HG03457 (cell line): ENCODE results near the gene NCEH1.
"Not testable (repeated sequence)": the region's sequence is repeated elsewhere in the genome, so short reads cannot be mapped to it uniquely, and the experiment has no call there.

Source experiments
- ATAC-seq: cut with Tn5 transposase; IDR thresholded peaks from one replicate; pipeline ENCODE4 v1.9.1; 2021; ENCODE audit warnings: moderate number of reproducible peaks; ENCODE audit not compliant: unreplicated experiment

NCEH1 gene

DNA sequence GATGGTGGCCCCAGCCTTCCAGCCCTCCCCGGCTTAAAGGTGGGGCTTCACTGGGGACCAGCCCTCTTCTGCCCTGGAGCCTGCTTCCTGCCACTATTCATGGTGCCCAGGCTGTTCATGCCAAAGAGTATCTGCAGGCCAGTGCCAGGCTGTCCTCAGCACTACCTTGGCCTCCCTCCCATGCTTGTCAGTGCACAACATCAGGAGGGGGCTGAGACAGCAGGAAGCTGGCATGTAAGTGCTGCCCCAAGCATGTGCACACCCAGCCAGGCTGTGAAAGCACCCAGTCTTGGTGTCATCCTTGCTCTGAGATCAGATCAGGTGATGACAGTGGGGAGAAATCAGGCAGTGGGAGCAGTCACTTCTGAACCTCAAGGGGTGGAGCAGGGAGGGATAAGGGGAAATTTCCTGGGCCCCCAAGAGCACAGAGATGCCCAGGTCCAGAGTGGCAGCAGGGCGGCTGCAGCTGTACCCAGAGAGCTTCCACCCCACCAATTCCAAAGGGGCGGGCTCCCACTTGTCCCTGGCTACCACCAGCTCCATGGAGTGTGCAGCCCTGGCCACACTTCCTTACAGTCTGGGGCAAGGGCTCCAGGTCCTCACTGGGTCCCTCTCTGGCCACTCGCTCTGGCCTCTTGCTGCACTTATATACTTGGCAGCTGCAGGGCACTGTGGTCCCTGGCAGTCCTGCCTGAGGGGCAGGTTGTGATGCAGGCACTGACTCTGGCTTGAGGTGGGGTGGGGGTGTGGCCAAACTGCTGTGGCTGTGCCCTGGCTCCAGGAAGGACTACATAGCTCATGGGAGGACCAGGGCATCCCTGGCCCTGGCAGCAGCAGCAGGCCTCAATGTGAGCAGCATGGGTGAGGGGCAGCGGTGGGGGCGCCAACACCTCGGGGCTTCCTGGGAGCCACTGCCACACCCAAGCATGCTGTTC is 96.3 kb downstream of the NCEH1 start:
- ATAC-seq: no peak

DNA sequence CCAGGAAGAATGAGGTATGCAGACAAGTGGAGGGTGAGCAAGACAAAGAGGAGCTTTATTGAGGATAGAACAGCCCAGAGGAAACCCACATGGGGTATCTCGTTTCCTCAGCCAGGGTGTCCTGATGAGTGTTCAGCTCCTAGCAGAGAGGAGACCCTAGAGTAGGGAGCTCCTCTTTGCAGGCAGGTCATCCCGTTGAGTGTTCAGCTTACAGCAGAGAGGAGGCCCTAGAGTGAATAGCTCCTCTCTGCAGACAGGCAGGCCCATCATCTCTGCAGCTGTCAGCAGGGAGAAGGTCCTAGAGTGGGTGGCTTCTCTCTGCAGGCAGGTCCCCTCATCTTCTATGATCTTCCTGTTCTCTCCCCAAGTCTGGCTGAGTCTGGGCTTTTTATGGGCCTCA is 97.0 kb downstream of the NCEH1 start:
- no peak for ATAC-seq

DNA sequence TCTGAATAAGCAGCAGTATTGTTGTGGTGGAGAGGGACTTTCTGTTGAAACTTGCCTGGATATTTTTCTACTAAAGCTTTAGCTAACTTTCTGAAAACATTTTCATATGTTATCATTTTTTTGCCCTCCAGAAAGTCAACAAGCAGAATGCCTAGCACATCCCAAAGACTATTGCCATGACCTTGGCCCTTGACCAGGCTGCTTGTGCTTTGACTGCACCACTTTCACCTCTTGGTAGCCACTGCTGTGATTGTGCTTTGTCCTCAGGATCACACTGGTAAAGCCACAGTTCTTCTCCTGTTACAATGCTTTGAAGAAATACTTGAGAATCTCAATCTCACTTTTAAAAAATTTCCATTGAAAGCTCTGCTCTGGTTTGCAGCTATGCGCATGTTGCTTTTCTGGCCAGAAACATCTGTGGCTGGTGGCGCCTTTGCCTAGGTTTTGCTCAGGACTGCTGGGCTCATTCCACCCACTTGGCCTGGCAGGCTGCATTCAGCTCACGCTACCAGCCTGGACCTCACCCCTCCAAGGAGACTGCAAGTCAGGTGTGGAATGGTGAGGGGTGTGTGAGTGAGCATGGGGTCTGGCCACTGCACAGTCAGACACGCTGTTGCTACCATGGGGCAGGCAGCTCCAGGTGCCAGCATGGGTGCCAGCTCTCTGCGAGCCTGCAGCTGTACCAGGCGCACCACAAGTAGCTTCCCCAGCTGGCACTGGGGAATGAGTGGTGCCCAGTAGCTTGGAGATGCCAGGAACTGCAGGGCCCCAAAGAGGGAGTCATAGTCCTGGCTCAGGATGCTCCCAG is 97.8 kb downstream of the NCEH1 start:
- ATAC-seq: no peak

DNA sequence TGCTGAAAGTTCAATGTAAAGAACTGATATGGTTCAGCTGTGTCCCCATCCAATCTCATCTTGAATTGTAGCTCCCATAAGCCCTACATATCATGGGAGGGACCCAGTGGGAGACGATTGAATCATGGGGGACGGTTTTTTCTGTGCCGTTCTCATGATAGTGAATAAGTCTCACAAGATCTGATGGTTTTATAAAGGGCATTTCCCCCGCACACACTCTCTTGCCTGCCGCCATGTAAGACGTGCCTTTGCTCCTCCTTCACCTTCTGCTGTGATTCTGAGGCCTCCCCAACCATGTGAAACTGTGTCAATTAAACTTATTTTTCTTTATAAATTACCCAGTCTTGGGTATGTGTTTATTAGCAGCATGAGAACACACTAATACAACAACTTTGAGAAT is 101.1 kb downstream of the NCEH1 start:
- no peak for ATAC-seq

DNA sequence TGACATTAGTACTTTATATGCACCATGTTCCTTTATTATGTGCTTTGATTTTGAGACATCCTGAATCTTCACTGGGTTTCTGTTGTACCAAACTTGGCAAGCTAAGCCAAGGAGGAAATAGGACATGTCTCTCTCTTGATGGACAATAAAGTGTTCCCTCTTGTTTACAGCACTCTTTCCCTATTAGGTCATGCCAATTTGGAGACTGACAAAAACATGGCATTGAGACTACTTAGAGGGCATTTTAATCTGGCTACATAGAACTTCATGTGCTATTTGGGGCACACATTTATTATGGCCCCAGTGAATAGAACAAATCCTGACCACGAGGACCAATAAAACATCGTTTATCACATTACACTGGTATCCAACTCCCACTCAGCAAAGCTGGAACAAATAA is 102.3 kb downstream of the NCEH1 start:
- no peak for ATAC-seq

DNA sequence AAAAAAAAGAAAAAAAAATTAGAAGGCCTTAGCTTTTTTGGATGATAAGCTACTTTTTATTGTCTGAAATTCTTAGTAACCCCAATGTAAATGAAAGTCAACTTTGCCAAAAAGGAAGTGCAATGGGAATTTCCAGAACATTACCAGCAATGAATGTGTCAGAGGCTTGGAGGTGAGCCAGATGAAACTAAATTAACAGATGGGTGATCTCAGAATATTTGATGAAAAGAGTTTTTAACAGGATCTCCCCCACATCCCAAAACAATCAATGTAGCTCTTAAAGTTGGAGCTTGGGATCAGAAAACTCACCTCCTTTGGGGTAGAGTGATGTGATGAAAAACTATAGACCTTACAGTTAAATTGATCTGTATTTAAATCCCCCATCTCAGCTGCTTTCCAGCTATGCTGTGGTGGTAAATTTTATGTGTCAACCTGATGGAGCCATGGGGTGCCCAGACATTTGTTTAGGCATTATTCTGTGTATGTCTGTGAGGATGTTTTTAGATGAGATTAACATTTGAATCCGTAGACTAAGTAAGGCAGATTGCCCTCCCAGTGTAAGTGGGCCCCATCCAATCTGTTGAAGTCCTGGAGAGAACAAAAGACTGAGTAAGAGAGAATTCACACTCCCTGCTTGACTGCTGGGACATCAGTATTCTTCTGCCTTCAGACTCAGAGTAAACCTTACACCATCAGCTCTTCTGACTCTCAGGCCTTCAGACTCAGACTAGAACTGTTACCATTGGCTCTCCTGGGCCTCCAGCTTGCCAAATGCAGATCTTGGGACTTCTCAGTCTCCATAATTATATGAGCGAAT is 103.4 kb downstream of the NCEH1 start:
- no peak for ATAC-seq

DNA sequence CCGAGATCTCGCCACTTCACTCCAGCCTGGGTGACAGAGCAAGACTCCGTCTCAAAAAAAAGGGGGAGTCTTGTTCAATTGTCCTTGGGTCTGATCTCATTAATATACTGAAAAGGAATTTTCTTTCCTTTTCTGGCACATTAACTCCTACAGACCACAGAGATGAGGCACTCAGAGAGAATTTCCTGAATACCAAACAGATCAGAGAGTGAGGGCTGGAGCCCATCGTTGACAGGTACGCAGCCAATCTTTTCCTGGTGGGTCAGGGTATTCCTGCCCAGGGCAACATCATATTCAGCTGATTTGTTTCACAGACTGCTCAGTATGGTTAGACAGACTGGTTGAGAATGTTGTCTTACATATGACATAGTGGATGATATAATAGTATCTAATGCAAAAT is 104.8 kb downstream of the NCEH1 start:
- no peak for ATAC-seq

DNA sequence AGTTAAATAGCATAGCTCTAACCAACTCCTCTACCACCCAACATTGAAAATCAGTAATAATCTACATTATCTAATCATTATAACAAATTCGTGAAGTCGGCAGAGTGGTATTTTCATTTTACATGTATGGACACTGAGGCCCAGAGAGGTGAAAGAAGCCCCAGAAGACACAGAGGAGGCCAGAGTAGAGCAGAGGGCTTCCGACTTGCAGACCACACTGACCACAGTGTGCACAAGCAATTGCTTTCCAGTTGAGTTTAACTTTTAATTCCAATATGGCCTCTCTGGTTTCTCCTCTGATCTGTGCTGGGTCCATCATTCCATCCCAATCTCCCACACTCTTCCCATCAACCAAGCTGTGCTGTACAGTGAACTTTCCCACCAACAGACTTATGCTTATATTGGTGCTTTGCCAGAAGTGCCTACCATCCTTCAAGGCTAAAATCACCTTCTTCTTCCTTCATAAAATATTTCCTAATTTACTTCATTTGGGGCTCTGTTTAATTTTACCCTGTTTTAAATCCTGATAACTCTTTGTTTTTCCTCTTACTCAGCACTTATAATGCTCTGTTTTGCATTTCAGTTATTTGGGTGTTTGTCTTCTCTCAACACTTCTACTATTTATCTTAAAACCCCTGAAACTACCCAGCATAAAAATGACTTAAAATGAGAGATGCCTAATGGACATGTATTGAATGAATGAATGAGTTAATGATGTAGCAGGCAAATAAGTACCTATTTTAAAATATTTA is 105.8 kb downstream of the NCEH1 start:
- no peak for ATAC-seq

DNA sequence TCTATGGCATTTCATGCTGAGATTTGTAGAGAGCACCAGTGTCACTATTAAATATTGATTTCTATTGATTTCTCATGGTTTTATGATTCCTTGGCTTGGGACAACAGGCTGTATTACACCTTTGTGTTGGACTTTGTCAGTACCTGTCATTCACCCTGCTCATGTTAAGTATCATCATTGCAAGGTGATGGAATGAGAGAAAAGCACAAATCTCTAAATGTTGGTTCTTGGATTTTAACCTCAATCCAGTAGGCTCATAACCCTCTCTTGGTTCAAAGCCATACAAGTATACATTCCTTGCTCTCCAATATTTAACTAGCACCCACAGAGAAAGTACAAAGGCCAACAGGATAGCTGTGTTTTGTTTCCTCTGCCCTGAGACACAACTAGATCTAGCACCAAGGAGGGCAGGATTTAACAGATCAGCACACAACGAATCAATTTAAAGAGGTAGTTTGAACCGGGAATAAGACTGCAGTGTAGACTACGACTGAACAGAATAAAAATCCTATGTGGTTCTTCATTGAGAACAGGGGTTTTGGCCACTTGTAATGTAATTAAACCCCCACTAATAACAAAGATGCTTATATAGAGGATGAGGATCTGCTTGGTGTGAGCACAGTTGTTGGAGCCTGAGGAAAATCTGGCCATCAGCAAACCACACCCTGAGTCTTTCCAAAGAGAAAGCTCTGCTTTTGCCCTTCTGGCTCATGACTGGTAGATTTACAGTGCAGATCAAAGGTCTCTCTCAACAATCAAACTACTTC is 109.6 kb downstream of the NCEH1 start:
- no peak for ATAC-seq

DNA sequence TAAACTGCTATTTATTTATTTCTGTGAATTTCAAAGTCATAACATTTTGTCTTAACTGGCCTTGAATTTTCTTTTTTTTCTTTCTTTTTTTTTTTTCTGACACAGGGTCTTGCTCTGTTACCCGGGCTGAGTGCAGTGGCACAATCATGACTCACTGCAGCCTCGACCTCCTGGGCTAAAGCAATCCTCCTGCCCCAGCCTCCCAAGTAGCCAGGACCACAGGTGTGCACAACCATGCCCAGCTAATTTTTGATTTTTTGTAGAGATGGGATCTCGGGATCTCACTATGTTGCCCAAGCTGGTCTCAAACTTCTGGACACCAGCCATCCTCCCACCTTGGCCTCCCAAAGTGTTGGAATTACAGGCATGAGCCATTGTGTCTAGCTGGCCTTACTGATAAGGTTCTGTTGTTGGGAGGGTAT is 110.2 kb downstream of the NCEH1 start:
- no peak for ATAC-seq

DNA sequence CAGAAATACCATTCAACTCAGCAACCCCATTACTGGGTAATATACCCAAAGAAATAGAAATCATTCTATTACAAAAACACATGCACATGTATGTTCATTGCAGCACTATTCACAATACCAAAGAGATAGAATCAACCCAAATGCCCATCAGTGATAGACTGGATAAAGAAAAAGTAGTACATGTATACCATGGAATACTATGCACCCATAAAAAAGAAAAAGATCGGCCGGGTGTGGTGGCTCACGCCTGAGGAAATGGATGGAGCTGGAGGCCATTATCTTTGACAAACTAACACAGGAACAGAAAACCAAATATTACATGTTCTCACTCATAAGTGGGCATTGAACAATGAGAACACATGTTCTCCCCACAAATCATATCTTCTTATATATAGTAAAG is 112.0 kb downstream of the NCEH1 start:
- ATAC-seq: no peak

DNA sequence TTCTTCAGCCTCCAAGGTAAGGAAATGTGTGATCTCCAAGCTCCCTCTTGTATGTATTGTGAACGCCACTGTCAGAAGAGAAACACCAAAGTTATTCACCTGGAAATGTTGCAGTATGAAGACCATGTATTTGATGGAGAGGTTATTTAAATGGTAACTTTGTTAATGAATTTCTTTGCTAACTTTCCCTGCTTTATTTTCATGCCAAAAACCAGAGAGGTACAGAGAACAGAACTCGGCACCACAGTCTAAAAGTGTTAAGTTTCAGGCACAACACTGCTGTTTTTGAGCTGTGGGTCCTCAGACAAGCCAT is 114.5 kb downstream of the NCEH1 start:
- no peak for ATAC-seq

DNA sequence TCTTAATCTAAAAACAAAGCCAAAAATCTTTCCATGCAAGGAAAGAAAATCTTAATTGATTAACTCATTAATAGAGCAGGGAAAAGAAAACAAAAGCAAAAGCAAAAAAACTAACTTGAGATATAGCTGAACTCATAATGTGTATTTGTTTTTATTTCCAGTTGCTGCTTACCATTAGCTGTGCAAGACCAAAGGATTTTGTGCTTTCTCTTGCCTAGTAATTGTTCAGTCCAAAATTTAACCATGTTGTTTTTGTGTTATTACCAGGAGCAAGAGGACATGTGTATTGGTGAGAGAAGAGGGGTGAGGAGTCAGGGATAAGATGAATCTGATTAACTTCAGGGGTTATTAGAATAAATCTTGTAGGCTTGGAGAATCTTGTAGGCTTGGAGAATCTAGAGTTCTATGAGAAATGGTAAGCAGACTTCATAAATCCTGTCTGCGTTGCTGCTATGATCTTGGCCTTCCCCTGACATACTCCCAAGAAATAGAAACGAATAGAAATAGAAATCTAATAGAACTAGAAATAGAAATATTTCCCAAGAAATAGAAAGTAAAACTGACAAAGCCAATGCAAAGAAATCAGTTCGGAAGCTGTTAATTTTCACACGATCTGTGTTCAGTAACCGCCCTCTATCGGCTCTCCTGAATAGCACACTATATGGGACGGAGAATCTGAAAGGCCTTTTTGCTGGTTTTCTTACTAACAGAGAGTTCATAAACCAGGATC is 115.0 kb downstream of the NCEH1 start:
- ATAC-seq: no peak

DNA sequence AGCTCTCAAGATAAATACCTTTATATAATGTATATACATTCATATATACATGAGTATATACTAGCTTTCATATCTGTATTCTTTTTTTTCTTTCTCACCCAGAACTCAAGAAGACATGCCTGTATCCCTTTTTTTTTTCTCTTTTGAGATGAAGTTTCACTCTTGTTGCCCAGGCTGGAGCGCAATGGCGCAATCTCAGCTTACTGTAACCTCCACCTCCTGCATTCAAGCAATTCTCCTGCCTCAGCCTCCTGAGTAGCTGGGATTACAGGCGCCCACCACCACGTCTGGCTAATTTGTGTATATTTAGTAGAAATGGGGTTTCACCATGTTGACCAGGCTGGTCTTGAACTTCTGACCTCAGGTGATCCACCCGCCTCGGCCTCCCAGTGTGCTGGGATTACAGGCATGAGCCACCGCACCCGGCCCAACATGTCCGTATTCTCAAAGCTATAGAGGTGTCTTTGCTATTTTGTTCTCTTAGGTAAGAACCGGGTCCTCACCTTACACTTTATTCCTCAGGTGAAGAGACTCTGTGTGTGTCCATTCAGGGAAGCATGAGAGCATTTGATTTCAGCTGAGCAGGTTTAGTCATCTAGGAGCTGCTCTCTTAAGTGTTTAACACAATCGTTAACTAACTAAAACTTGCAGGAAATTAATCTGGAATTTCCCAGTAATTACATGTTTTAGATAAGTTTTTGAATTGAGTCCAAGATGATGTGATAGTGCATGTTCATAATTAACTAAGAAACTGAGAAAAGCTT is 115.8 kb downstream of the NCEH1 start:
- not testable (repeated sequence) for ATAC-seq

DNA sequence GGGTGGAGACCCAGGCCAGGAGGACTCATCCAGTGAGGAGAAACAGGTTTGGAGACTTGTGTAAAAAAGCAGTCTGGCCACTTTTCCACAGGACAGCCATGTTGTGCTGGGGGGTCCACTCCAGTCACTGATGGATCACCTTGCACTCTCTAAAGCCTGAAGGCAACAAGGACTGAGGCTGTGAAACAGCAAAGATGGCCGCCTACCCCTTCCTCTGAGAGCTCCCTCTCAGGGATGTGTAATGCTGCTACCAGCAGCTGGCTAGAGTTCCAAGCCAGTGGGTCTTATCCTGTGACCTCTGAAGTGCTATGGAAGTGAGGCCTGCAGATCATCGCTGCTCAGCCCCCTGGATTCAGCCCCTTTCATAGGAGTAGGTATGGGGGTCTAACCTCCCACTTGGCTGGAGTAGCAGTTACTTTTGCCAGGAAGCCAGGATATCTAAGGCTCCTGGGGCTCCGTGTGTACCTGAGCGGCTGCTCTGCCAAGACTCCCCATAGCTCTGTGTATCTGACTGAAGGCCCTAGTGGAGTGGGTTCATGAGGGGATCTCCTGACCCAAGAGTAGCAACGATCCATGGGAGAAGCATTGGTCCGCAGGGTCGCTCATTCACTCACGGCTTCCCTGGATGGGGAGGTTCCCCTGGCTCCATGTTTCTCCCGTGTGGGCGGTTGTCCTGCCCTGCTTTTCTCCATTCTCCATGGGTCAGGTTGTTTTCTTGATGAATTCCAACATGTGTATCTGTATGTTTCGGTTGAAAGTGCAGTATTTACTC is 117.8 kb downstream of the NCEH1 start:
- ATAC-seq: no peak

DNA sequence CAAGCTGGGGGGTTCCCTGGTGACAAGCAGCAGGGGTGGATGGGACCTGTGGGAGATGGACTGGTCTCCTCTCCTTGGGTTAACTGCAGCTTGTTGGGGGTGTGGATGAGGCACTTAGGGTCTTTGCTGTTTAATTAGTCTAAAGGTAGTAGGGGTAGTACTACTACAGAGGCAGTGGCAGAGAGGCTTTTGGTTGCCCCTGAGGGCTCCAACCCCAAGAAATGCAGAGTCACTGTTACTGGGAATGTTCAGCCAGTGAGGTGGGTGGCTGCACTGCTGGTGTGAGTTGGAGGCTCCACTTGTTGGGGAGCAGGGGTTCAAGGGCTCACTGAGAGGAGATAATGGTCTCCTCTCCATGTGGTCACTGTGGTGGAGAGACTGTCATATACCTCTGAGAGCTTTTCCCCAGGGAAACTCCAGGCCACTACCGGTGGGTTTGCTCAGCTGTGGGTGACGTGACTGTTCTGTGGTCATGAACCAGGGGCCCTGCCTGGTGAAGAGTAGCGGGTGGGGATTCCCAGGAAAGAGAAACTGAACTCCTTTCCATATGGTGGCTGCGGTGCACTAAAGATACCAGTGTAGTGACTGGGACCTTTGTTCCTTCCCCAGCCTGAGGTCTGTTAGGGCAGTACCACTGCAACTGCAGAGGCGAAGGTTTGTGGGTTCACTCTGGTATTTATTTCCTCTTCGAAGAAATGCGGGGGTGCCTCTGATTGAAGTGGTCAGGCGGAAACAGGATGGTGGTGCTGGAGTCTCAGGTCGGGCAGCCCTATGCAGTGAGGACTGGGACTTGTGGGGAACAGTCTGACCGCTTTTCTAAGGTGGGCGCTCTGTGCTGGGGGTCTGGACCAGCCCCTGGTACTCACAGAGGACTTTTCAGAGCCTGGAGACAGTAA is 118.7 kb downstream of the NCEH1 start:
- peak; percentile 83 for ATAC-seq

DNA sequence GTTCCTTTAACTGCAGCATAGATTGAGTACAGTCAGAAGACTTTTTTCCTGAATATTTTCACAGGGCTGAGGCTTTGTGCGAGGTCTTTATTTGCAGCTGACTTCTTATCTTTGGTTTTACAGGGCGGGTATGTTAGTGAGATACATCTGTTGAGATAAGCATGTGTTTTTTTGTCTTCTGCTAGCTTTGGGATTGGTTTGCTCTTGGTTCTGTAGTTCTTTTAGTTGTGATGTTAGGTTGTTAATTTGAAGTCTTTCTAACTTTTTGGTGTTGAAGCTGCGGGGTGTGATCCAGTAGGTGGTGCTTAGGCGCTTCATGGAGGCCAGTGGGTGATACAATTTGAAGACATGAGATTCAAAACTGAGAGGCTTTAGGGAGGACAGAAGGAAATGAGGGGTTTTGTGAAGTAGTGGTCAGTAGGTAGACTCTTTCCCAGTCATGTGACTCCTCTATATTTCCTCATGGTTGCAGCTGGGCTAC is 119.7 kb downstream of the NCEH1 start:
- no peak for ATAC-seq
